ENCODE measurements around the gene CA5A. TPM values are rescaled to one million over a fixed set of nuclear protein-coding genes. Genes with fewer than 3 reads are reported as not detected.
"Not testable (repeated sequence)": the region's sequence is repeated elsewhere in the genome, so short reads cannot be mapped to it uniquely, and the experiment has no call there.

CA5A gene
- total and polyA plus RNA-seq, 2 of the 13 experiments (the other 11 are each of a cell fraction or from before 2014, with no cell fraction given): 66.8 to 106 TPM

- TF ChIP-seq FOXP4 (CRISPR knock-in tag; IDR thresholded peaks at IDR 0.05) (peak; percentile 83), NONO (CRISPR knock-in tag; conservative IDR thresholded peaks at IDR 0.05) (peak; percentile 71), DPF2 (CRISPR knock-in tag; IDR thresholded peaks at IDR 0.05; ENCODE audit: borderline replicate concordance, low read depth) (peak; percentile 75; the same call in 1 of the 2 replicates), ZHX1 (CRISPR knock-in tag; IDR thresholded peaks at IDR 0.05; ENCODE audit: low read depth) (0 out of 2 replicates have a peak, but pooled peaks have one; percentile 27), SPEN (CRISPR knock-in tag; IDR thresholded peaks at IDR 0.05; ENCODE audit: low read depth) (peak; percentile 49; the same call in 1 of the 2 replicates), IKZF5 (CRISPR knock-in tag; IDR thresholded peaks at IDR 0.05) (peak; percentile 90), PATZ1 (CRISPR knock-in tag; IDR thresholded peaks at IDR 0.05) (peak; percentile 66; the same call in 1 of the 2 replicates), ZNF710 (CRISPR knock-in tag; IDR thresholded peaks at IDR 0.05; ENCODE audit: borderline replicate concordance) (0 out of 2 replicates have a peak, but pooled peaks have one; percentile 29), ZNF256 (CRISPR knock-in tag; conservative IDR thresholded peaks at IDR 0.05) (0 out of 2 replicates have a peak, but pooled peaks have one; percentile 35), CHD4 (IDR thresholded peaks at IDR 0.05; ENCODE audit: borderline replicate concordance, low read length) (peak; percentile 90), MED13 (CRISPR knock-in tag; IDR thresholded peaks at IDR 0.05) (peak; percentile 70; the same call in 1 of the 2 replicates), ZNF792 (CRISPR knock-in tag; IDR thresholded peaks at IDR 0.05) (0 out of 2 replicates have a peak, but pooled peaks have one; percentile 48), ZNF451 (CRISPR knock-in tag; IDR thresholded peaks at IDR 0.05) (peak; percentile 38; the same call in 1 of the 2 replicates), HNF4G (IDR thresholded peaks at IDR 0.05; ENCODE audit: borderline replicate concordance, low read depth, low read length) (peak; percentile 65), HNF4G (CRISPR knock-in tag; IDR thresholded peaks at IDR 0.05; ENCODE audit: borderline replicate concordance, low read depth) (peak; percentile 38; the same call in 1 of the 2 replicates), TGIF2 (CRISPR knock-in tag; IDR thresholded peaks at IDR 0.05) (peak; percentile 94), PHF8 (CRISPR knock-in tag; IDR thresholded peaks at IDR 0.05) (peak; percentile 26; the same call in 1 of the 2 replicates)
- TF ChIP-seq NONO (IDR thresholded peaks at IDR 0.05): not testable (repeated sequence)
Measured at GRCh38 chr16:87858151-87858993, 78.0 kb downstream of the CA5A start (continued).
